Gastroesophageal sphincter (tissue), 4 donors: ENCODE results near the gene SYNGR4. TPM values are rescaled to one million over a fixed set of nuclear protein-coding genes. Genes with fewer than 3 reads are reported as not detected.

Experiments used
- ATAC-seq: fragments of 150-250 bp; one replicate; pipeline ENCODE4 v1.9.1; 2016; ENCODE audit warnings: mild to moderate bottlenecking, moderate library complexity
- H3K27ac ChIP-seq, 4 donors: fragments of 200-600 bp; sonication (generic) in 3 of 4; 1 replicate in 3 of 4; 2 replicates in 1 of 4; pipeline ENCODE4 v1.5.1; 2016 to 2019
- H3K27me3 ChIP-seq: fragments of 200-600 bp; sonication (generic); one replicate; pipeline ENCODE4 v1.5.1; 2019
- H3K36me3 ChIP-seq, 2 donors: fragments of 200-600 bp; sonication (generic); one replicate each; pipeline ENCODE4 v1.5.1; 2019; ENCODE audit warnings: control low read depth in 1 of 2
- H3K4me1 ChIP-seq, 3 donors: fragments of 200-600 bp; sonication (generic); 1 replicate in 2 of 3; 2 replicates in 1 of 3; pipeline ENCODE4 v1.5.1; 2016 to 2019; ENCODE audit warnings: control low read depth in 2 of 3
- H3K4me3 ChIP-seq, 2 donors: fragments of 200-600 bp; sonication (generic); one replicate each; pipeline ENCODE4 v1.5.1; 2019; ENCODE audit warnings: mild to moderate bottlenecking in 1 of 2, moderate library complexity in 1 of 2
- H3K9me3 ChIP-seq, 3 donors: fragments of 200-600 bp; sonication (generic); one replicate each; pipeline ENCODE4 v1.5.1; 2017 to 2019; ENCODE audit warnings: control low read depth in 2 of 3
- CTCF ChIP-seq, 4 experiments: fragments of 200-600 bp in 2 of 4; fragments of 450-650 bp in 2 of 4; sonication (generic) in 1 of 4; IDR thresholded peaks; one replicate each; pipeline ENCODE4 v1.5.1; 2017 to 2019; ENCODE audit warnings: antibody characterized with exemption in 4 of 4, mild to moderate bottlenecking in 2 of 4, moderate library complexity in 2 of 4
- EP300 ChIP-seq: sonication (generic); formaldehyde crosslinking; IDR thresholded peaks from one replicate; pipeline ENCODE4 v1.6.1; 2017; ENCODE audit warnings: antibody characterized with exemption, mild to moderate bottlenecking
- POLR2A ChIP-seq, 2 donors: fragments of 450-650 bp; IDR thresholded peaks; one replicate each; pipeline ENCODE4 v1.6.1; 2017; ENCODE audit warnings: antibody characterized with exemption in 2 of 2, mild to moderate bottlenecking in 2 of 2, moderate library complexity in 1 of 2
- POLR2AphosphoS5 ChIP-seq: sonication (generic); formaldehyde crosslinking; IDR thresholded peaks from one replicate; pipeline ENCODE4 v1.6.1; 2017; ENCODE audit warnings: antibody characterized with exemption
- WGBS, 2 donors: methylation state at CpG; one replicate each; pipeline ENCODE4 v1.1.5; 2018; ENCODE audit warnings: low coverage in 1 of 2; 5-methylcytosine and 5-hydroxymethylcytosine counted together
- total RNA-seq, 4 donors: library from RNA; depleted of rRNA; stranded (reverse); fragments of >200 nt; gene quantifications; one replicate each; pipeline ENCODE4 v1.1.0, GENCODE V29; 2016

Gene SYNGR4
- total RNA-seq, 4 donors from 2014 or later: not detected

DNA sequence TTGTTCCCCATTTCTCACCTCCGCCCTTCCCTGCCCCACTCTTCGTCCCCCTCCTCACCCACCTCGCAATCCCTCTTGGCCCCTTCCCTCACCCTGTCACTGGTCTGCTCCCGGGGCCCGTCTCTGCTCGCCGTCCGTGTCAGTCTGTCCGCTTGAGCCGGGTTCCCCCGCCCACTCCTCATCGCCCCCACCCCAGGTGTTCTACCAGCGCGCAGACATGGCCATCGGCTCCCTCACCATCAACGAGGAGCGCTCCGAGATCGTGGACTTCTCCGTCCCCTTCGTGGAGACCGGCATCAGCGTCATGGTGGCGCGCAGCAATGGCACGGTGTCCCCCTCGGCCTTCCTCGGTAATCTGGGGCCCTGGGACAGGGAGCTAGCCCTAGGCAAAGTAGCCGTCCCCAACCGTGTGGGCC lies 51.6 kb downstream of the SYNGR4 start:
- no peak for ATAC-seq
- Histone ChIP-seq H3K9me3 (no peaks in the 10 kb centered on the region), H3K36me3 (no peaks in the 10 kb centered on the region), H3K4me3 (peak overlapping the region in 1 of 2 donors; percentile 34), H3K27ac (no peak overlapping the region), H3K4me1 (peaks cover 0 to 18% (median 0%) of the 10 kb centered on the region in 3 donors), H3K27me3 (peaks cover 65% of the 10 kb centered on the region)
- 25% methylated on average over 19 of the region's 30 CpGs; no CpG with 5 or more reads in 1 of the 2 donors for WGBS, 2 donors
- TF ChIP-seq CTCF (IDR thresholded peaks at IDR 0.05) (no peak), POLR2A (IDR thresholded peaks at IDR 0.05) (no peak)

DNA sequence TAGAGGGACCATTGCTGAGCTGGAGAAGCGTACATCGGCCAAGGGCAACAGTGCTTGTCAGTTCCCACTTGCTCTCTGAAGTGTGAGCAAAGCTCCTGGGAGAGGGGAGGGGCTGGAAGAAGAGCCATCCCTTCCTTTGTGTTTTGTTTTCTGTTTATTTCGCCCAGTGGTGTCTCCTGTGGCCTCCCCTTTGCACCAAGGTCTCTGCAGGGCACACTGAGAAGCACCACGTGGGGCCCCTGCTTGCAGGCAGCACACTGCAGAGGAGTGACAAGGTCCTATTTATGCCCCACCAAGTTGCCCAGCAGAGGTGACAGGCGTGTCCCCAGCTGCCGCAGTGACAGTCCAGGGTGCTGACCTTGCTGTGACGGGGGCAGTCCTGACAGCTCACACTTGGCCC lies 53.3 kb downstream of the SYNGR4 start:
- no peak for ATAC-seq

DNA sequence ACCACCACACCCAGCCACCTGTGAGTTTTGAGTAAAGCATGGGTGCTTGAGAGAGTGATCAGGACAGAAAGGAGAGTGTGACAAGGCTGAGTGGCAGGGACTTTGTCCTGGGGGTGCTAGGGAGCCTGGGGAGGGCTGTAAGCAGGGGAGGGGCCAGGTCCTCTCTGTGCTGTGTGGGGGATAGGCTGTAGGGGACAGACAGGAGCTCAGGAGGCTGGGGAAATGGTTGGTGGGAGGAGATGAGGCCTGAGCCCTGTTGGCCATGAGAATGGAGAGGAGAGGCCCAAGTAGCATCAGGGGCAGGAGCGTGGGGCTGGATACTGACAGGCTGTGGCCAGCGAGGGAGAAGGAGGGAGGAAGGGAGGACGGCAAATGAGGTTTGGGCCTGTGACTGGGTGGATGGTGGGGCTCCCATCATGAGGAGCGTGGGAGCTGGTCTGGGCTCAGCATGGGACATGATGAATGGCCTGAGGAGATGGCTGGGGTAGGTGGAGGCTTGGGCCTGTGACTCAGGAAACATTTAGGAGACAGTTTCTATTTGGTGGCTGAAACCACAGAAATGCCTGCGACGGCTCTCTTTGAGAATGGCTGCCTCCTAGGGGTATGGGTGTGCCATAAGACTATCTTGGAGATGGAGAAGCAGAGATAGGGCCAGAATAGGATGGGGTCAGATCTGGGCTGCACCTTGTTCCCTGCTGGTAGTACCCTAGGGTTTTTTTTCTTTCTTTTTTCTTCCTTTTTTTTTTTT lies 54.3 kb downstream of the SYNGR4 start:
- Histone ChIP-seq H3K4me1 (peaks cover 0 to 18% (median 0%) of the 10 kb centered on the region in 3 donors), H3K4me3 (no peak overlapping the region), H3K27ac (no peak overlapping the region), H3K9me3 (no peaks in the 10 kb centered on the region), H3K36me3 (no peaks in the 10 kb centered on the region), H3K27me3 (peaks cover 59% of the 10 kb centered on the region)
- TF ChIP-seq EP300 (no peak), CTCF (IDR thresholded peaks at IDR 0.05) (no peak), POLR2A (IDR thresholded peaks at IDR 0.05) (no peak), POLR2AphosphoS5 (no peak)
- 64 to 92% methylated on average over 4 to 6 of the region's 6 CpGs for WGBS, 2 donors
- ATAC-seq: no peak

More for the DNA sequence above, 53.3 kb downstream of the SYNGR4 start:
- Histone ChIP-seq H3K9me3 (no peaks in the 10 kb centered on the region), H3K4me3 (no peak overlapping the region), H3K27ac (no peak overlapping the region), H3K27me3 (peaks cover 59% of the 10 kb centered on the region), H3K36me3 (no peaks in the 10 kb centered on the region), H3K4me1 (peaks cover 0 to 18% (median 0%) of the 10 kb centered on the region in 3 donors)
- WGBS, 2 donors: 67% methylated on average over 4 of the region's 7 CpGs; no CpG with 5 or more reads in 1 of the 2 donors
- TF ChIP-seq POLR2AphosphoS5 (no peak), EP300 (no peak), POLR2A (IDR thresholded peaks at IDR 0.05) (no peak), CTCF (IDR thresholded peaks at IDR 0.05) (no peak)

DNA sequence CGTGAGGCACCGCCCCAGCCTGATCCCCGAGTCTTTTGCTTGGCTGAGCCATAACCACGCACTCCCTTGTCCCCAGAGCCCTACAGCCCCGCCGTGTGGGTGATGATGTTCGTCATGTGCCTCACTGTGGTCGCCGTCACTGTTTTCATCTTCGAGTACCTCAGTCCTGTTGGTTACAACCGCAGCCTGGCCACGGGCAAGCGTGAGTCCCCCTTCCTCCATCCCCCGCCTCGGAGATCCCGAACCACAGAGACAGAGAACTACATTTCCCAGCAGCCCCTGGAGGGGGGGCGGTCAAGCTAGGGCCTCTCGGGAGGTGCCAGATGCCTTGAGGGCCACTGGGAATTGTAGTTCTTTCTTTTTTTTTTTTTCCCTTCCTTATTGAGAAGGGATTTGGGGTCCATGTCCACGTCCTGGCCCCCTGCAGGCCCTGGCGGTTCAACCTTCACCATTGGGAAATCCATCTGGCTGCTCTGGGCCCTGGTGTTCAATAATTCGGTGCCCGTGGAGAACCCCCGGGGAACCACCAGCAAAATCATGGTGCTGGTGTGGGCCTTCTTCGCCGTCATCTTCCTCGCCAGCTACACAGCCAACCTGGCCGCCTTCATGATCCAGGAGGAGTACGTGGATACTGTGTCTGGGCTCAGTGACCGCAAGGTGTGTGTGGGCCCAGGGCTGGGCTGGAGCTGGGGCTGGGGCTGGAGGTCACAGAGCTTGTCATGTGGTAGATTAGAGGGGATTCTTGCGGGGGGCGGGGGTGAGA lies 55.2 kb downstream of the SYNGR4 start:
- TF ChIP-seq POLR2AphosphoS5 (no peak), CTCF (IDR thresholded peaks at IDR 0.05) (no peak), POLR2A (IDR thresholded peaks at IDR 0.05) (no peak), EP300 (no peak)
- Histone ChIP-seq H3K4me3 (no peak overlapping the region), H3K27ac (no peak overlapping the region), H3K4me1 (peaks cover 0 to 17% (median 0%) of the 10 kb centered on the region in 3 donors), H3K9me3 (no peaks in the 10 kb centered on the region), H3K36me3 (no peaks in the 10 kb centered on the region), H3K27me3 (peaks cover 50% of the 10 kb centered on the region)
- WGBS, 2 donors: 32 to 44% methylated on average over 6 to 10 of the region's 31 CpGs
- peak; percentile 49 for ATAC-seq
